ENCODE data around the gene ATF6. TPM values are rescaled to one million over a fixed set of nuclear protein-coding genes. Genes with fewer than 3 reads are reported as not detected.

The ATF6 gene
- total and polyA plus RNA-seq, 2 of the 8 experiments (the other 6 are each of a cell fraction or from before 2014, with no cell fraction given), result 4.6 to 10.0 TPM

DNA sequence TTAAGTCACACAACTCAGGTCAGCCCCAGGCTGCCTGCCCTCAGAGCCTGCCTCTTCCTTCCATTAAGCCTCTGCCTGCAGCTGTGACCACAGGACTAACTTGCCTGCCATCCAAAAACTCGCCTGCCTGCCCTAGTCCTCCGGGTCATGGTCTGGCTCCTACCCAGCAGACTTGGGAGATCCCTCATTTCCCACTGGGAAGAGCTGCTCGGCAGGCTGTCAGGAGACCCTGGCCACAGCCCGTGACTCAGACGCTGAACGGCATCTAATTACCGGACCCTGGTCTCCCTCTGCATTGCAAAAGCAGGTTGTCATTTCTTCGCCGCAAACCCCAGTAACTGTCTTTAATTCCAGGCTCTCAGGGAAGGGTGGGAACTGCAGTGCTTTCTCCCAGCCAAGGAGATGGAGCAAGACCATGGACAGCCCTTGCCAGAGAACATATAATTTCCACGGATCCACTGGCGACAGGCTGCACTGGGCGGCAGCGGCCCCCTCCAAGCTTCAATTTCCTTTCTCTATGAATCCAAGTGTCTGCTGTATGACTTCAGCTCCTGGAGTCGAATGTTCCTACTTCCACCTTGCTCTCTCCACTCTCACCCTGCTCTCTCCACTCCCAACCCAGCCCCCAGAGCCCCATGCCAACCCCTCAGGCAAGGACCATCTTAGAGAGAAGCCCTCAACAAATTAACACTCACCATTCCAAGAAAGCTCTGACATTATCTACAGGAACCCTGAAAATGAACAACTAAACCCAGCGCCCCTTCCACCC is 237.1 kb downstream of the ATF6 start:
- H2AFZ ChIP-seq (ENCODE audit: low read length), result no peak overlapping the region
- no peak overlapping the region for H2BK5ac ChIP-seq (ENCODE audit: low read depth, low read length)
- H3K79me1 ChIP-seq (ENCODE audit: low read depth, low read length), result no peaks in the 10 kb centered on the region
- FAIRE-seq, result no peak
- H2BK12ac ChIP-seq (ENCODE audit: low read depth, low read length), result no peak overlapping the region
- no peak overlapping the region for H4K91ac ChIP-seq (replicated peaks; ENCODE audit: insufficient read length, low read length)
- H3K4me3 ChIP-seq (ENCODE audit: extremely low read depth in 1 of 4, insufficient read depth in 2 of 4, low read depth in 3 of 4, low read length in 4 of 4), result no peak overlapping the region
- H3K23me2 ChIP-seq (ENCODE audit: low read depth, low read length), result no peaks in the 10 kb centered on the region
- no peaks in the 10 kb centered on the region for H3K36me3 ChIP-seq (ENCODE audit: control insufficient read depth in 2 of 4, insufficient read depth in 4 of 4, low read length in 3 of 4)
- H3K18ac ChIP-seq (ENCODE audit: extremely low read depth, low read length), result no peak overlapping the region
- CTCF ChIA-PET (ENCODE audit: partially characterized antibody), result interaction anchor here (0.8 to 1.5 kb wide), 4 partner anchors 10 to 45 kb away, joined by 3 to 5 read pairs (median 3); no protein-coding TSS in a partner anchor
- H3K9ac ChIP-seq (replicated peaks in 1 of 4; ENCODE audit: extremely low read depth in 1 of 4, low read depth in 3 of 4, low read length in 3 of 4), result no peak overlapping the region; a peak in 1 of 7 replicates
- H2BK15ac ChIP-seq (ENCODE audit: low read length), result no peak overlapping the region
- no peak overlapping the region for H2AK5ac ChIP-seq (ENCODE audit: low read depth, low read length)
- no peaks in the 10 kb centered on the region for H4K20me1 ChIP-seq (replicated peaks in 1 of 2; ENCODE audit: control insufficient read depth in 1 of 2, insufficient read depth in 2 of 2, low read length in 2 of 2)
- H3K9me3 ChIP-seq (ENCODE audit: insufficient read depth in 2 of 2, low read depth in 1 of 2, low read length in 1 of 2), result no peaks in the 10 kb centered on the region
- no peak overlapping the region for H3K4me2 ChIP-seq (ENCODE audit: insufficient read depth in 1 of 2, low read depth in 2 of 2, low read length in 2 of 2)
- H3K27me3 ChIP-seq (replicated peaks in 1 of 4; ENCODE audit: control insufficient read depth in 3 of 4, extremely low read depth in 1 of 4, insufficient read depth in 3 of 4, low read length in 3 of 4), result no peaks in the 10 kb centered on the region
- POLR2A ChIA-PET (ENCODE audit: partially characterized antibody), result interaction anchor here (1.0 to 1.3 kb wide), 2 partner anchors 11 to 27 kb away, joined by 3 read pairs; no protein-coding TSS in a partner anchor
- no peak overlapping the region for H2BK120ac ChIP-seq (replicated peaks; ENCODE audit: low read depth, low read length)
- no peaks in the 10 kb centered on the region for H3K4me1 ChIP-seq (replicated peaks in 1 of 4; ENCODE audit: control insufficient read depth in 3 of 4, insufficient read depth in 4 of 4, low read length in 3 of 4)
- 92% methylated on average over 15 of the region's 15 CpGs; no CpG with 5 or more reads in 1 of the 2 experiments for WGBS, 2 experiments (ENCODE audit: extremely low coverage in 1 of 2, insufficient coverage in 1 of 2, insufficient read length in 1 of 2, insufficient replicate concordance in 2 of 2, low coverage in 1 of 2, low lambda C conversion rate in 2 of 2, missing lambda C conversion rate in 1 of 2)
- no peak overlapping the region for H3K56ac ChIP-seq (replicated peaks; ENCODE audit: insufficient read length, low read depth, low read length)
- H4K5ac ChIP-seq (ENCODE audit: insufficient read length, low read depth, low read length), result no peak overlapping the region
- no peak overlapping the region for H3K23ac ChIP-seq (ENCODE audit: insufficient read length)
- no peak for DNase-seq (ENCODE audit: low read depth in 1 of 2, low spot score in 2 of 2)
- H3K14ac ChIP-seq (ENCODE audit: insufficient read length), result no peak overlapping the region
- H4K8ac ChIP-seq (ENCODE audit: extremely low read depth, insufficient read depth, low read length), result no peak overlapping the region; the same call in 1 of the 2 replicates
- H2BK20ac ChIP-seq (ENCODE audit: low read length), result no peak overlapping the region
- H3K79me2 ChIP-seq (ENCODE audit: control insufficient read depth in 1 of 2, insufficient read depth in 2 of 2, low read length in 2 of 2), result no peaks in the 10 kb centered on the region
- H3K4ac ChIP-seq (replicated peaks; ENCODE audit: insufficient read length, low read depth, low read length), result no peak overlapping the region
- no peak overlapping the region for H3K27ac ChIP-seq (ENCODE audit: low read depth, low read length)
- TF ChIP-seq CTBP2 (IDR thresholded peaks at IDR 0.05; ENCODE audit: borderline replicate concordance, insufficient read depth, insufficient read length, low read length), result no peak
- TF ChIP-seq ATF2 (IDR thresholded peaks at IDR 0.05; ENCODE audit: low read length), result no peak
- no peak for TF ChIP-seq RBBP5 (IDR thresholded peaks at IDR 0.05; ENCODE audit: borderline replicate concordance, low read depth, low read length)
- no peak for TF ChIP-seq RNF2 (IDR thresholded peaks at IDR 0.05; ENCODE audit: borderline replicate concordance, low read depth, low read length, missing control alignments, poor library complexity, severe bottlenecking)
- TF ChIP-seq SP4 (IDR thresholded peaks at IDR 0.05; ENCODE audit: low read length), result no peak
- TF ChIP-seq JUND (IDR thresholded peaks at IDR 0.05; ENCODE audit: low read length), result no peak
- no peak for TF ChIP-seq SAP30 (IDR thresholded peaks at IDR 0.05; ENCODE audit: insufficient read depth, insufficient replicate concordance, low read length)
- TF ChIP-seq, protein P1, sequence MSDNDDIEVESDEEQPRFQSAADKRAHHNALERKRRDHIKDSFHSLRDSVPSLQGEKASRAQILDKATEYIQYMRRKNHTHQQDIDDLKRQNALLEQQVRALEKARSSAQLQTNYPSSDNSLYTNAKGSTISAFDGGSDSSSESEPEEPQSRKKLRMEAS (IDR thresholded peaks at IDR 0.05), result no peak

Data from H1 (cell line).